Osteocyte (in vitro differentiated cells): ENCODE data around the gene SYT7. TPM values are rescaled to one million over a fixed set of nuclear protein-coding genes. Genes with fewer than 3 reads are reported as not detected.

Experiments used
- DNase-seq: peaks from one replicate; pipeline ENCODE4 v3.0.0; 2021; ENCODE audit warnings: mixed read lengths; ENCODE audit not compliant: unreplicated experiment; ENCODE audit errors: extremely low spot score
- H3K27ac Mint-ChIP-seq: one replicate; pipeline ENCODE4 v1.8.0; 2021; ENCODE audit warnings: mild to moderate bottlenecking, mixed read lengths; ENCODE audit not compliant: unreplicated experiment
- H3K27me3 Mint-ChIP-seq: one replicate; pipeline ENCODE4 v1.8.0; 2021; ENCODE audit warnings: mixed read lengths; ENCODE audit not compliant: unreplicated experiment
- H3K36me3 Mint-ChIP-seq: one replicate; pipeline ENCODE4 v1.8.0; 2021; ENCODE audit warnings: mixed read lengths; ENCODE audit not compliant: unreplicated experiment
- H3K4me1 Mint-ChIP-seq: one replicate; pipeline ENCODE4 v1.8.0; 2021; ENCODE audit warnings: mixed read lengths; ENCODE audit not compliant: unreplicated experiment
- H3K4me3 Mint-ChIP-seq: one replicate; pipeline ENCODE4 v1.8.0; 2021; ENCODE audit warnings: mild to moderate bottlenecking, moderate library complexity, mixed read lengths; ENCODE audit not compliant: unreplicated experiment
- H3K9me3 Mint-ChIP-seq: one replicate; pipeline ENCODE4 v1.8.0; 2021; ENCODE audit warnings: mixed read lengths; ENCODE audit not compliant: unreplicated experiment
- total RNA-seq: library from RNA; stranded (reverse); gene quantifications from 2 replicates; pipeline ENCODE4 v1.2.1, GENCODE V29; 2021
- TF ChIP-seq, protein P1 (sequence below): fragments of 200-600 bp; sonication (generic); IDR thresholded peaks from 2 replicates; pipeline ENCODE4 v1.5.0; 2021; ENCODE audit warnings: antibody characterized with exemption, mild to moderate bottlenecking, moderate library complexity

The SYT7 gene
- total RNA-seq, 1 donor from 2014 or later = 0.11 TPM

- TF ChIP-seq, protein P1, sequence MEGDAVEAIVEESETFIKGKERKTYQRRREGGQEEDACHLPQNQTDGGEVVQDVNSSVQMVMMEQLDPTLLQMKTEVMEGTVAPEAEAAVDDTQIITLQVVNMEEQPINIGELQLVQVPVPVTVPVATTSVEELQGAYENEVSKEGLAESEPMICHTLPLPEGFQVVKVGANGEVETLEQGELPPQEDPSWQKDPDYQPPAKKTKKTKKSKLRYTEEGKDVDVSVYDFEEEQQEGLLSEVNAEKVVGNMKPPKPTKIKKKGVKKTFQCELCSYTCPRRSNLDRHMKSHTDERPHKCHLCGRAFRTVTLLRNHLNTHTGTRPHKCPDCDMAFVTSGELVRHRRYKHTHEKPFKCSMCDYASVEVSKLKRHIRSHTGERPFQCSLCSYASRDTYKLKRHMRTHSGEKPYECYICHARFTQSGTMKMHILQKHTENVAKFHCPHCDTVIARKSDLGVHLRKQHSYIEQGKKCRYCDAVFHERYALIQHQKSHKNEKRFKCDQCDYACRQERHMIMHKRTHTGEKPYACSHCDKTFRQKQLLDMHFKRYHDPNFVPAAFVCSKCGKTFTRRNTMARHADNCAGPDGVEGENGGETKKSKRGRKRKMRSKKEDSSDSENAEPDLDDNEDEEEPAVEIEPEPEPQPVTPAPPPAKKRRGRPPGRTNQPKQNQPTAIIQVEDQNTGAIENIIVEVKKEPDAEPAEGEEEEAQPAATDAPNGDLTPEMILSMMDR = peak; percentile 93
- H3K36me3 Mint-ChIP-seq = peaks cover 12% of the 10 kb centered on the region
- peaks cover 1% of the 10 kb centered on the region for H3K4me1 Mint-ChIP-seq
- peaks cover 7% of the 10 kb centered on the region for H3K27me3 Mint-ChIP-seq
- no peak overlapping the region for H3K4me3 Mint-ChIP-seq
- DNase-seq = no peak
- no peaks in the 10 kb centered on the region for H3K9me3 Mint-ChIP-seq
- H3K27ac Mint-ChIP-seq = no peak overlapping the region
These were observed 103.1 kb downstream of the SYT7 start for GRCh38 chr11:61477727-61478148.

- Mint-ChIP-seq H3K27me3 (peaks cover 7% of the 10 kb centered on the region), H3K36me3 (peaks cover 13% of the 10 kb centered on the region), H3K9me3 (no peaks in the 10 kb centered on the region), H3K4me3 (no peak overlapping the region), H3K4me1 (peaks cover 3% of the 10 kb centered on the region), H3K27ac (no peak overlapping the region)
- DNase-seq = no peak
- TF ChIP-seq, protein P1 = no peak
These were observed 103.8 kb downstream of the SYT7 start for GRCh38 chr11:61477126-61477525.

GRCh38 chr11:61476371-61476770, 104.5 kb downstream of the SYT7 start:
- Mint-ChIP-seq H3K27ac (no peak overlapping the region), H3K36me3 (peaks cover 13% of the 10 kb centered on the region), H3K9me3 (no peaks in the 10 kb centered on the region), H3K4me1 (peaks cover 4% of the 10 kb centered on the region), H3K4me3 (no peak overlapping the region), H3K27me3 (peaks cover 7% of the 10 kb centered on the region)
- TF ChIP-seq, protein P1 = no peak
- no peak for DNase-seq

DNA sequence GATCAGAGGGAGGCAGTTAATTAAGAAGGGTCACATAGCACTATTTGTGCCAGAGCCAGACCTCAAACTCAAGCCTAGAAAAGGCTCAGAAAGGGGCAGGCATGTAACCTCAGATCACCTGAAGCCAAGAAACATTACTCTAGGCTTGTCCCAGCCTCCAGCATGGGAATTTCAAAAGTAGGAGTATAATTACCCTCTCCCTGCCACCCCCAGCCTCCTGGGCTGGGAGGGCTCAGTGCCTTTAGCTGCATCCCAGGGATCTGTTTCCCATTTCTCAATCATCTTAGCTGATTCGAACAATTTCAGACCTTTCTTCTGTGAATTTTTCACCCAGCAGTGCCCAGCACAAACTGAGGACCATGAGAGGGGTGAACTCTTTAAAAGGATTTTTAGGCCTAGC, 105.4 kb downstream of the SYT7 start:
- Mint-ChIP-seq H3K9me3 (no peaks in the 10 kb centered on the region), H3K4me3 (no peak overlapping the region), H3K27me3 (peaks cover 5% of the 10 kb centered on the region), H3K36me3 (peaks cover 19% of the 10 kb centered on the region), H3K27ac (no peak overlapping the region), H3K4me1 (peaks cover 3% of the 10 kb centered on the region)
- no peak for DNase-seq
- TF ChIP-seq, protein P1 = no peak

DNA sequence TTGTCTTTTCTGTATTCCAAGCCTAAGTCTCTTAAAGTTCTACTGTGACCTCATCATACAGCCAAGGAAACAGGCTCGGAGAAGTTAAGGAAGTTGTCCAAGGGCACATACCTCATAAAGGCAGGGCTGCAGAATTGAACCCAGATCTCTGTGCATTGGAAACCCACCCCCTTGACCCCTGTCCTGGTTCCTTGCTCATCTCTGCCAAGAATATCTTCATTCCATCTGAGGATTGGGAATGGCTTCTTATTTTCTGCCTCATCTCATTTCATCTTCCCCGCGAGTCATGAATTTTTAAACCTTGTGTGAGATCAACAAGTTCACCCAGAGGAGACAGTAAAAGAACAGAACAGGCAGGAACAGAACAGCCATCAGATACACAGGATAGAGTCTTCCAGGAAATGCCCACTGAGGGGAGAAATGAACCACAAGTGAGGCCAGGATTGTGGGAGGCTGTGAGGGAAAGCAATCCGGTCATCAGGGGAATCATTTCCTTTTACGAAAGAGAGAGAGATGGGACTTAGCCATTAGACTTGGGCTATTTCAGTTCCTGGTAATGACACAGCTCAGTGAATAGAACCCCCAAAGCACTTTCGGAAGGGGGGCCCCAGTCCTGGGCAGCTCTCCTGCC, 106.7 kb downstream of the SYT7 start:
- no peak overlapping the region for H3K27ac Mint-ChIP-seq
- TF ChIP-seq, protein P1 = no peak
- H3K4me1 Mint-ChIP-seq = peaks cover 3% of the 10 kb centered on the region
- H3K36me3 Mint-ChIP-seq = peaks cover 19% of the 10 kb centered on the region
- H3K4me3 Mint-ChIP-seq = no peak overlapping the region
- H3K9me3 Mint-ChIP-seq = no peaks in the 10 kb centered on the region
- no peaks in the 10 kb centered on the region for H3K27me3 Mint-ChIP-seq
- no peak for DNase-seq
